Measurements from ENCODE around the gene GANC. TPM values are rescaled to one million over a fixed set of nuclear protein-coding genes. Genes with fewer than 3 reads are reported as not detected.
"Not testable (repeated sequence)": the region's sequence is repeated elsewhere in the genome, so short reads cannot be mapped to it uniquely, and the experiment has no call there.

The GANC gene
- total and polyA plus RNA-seq, 2 experiments from 2014 or later: 7.4 to 12.6 TPM

DNA sequence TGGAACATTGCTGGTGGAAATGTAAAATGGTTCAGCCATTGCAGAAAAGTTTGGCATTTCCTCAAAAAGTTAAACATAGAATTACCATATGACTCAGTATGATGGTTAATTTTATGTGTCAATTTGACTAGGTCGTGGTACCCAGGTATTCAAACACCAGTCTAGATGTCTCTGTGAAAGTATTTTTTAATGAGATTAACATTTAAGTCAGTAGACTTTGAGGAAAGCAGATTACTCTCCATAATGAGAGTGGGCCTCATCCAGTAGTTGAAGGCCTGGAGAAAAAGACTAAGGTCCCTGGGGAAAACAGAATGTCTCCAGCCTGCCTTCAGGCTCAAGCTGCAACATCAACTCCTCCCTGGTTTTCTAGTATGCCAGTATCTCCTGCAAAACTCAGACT is 42.5 kb downstream of the GANC start (continued):
- TF ChIP-seq JUNB (IDR thresholded peaks at IDR 0.05; ENCODE audit: unreplicated experiment) (no peak), NANOG (IDR thresholded peaks at IDR 0.05; ENCODE audit: borderline replicate concordance) (no peak), CREB1 (CRISPR knock-in tag; IDR thresholded peaks at IDR 0.05; ENCODE audit: low read depth) (no peak), EZH2 (IDR thresholded peaks at IDR 0.05; ENCODE audit: low read depth, unreplicated experiment) (no peak), ZNF114 (CRISPR knock-in tag; IDR thresholded peaks at IDR 0.05) (no peak), ZNF331 (CRISPR knock-in tag; IDR thresholded peaks at IDR 0.05; ENCODE audit: low read depth) (no peak), CTCF (conservative IDR thresholded peaks at IDR 0.05; ENCODE audit: low read depth in 2 of 2) (no peak), POLR2AphosphoS5 (IDR thresholded peaks at IDR 0.05; ENCODE audit: low read depth) (no peak)
- TF ChIP-seq, protein P1, sequence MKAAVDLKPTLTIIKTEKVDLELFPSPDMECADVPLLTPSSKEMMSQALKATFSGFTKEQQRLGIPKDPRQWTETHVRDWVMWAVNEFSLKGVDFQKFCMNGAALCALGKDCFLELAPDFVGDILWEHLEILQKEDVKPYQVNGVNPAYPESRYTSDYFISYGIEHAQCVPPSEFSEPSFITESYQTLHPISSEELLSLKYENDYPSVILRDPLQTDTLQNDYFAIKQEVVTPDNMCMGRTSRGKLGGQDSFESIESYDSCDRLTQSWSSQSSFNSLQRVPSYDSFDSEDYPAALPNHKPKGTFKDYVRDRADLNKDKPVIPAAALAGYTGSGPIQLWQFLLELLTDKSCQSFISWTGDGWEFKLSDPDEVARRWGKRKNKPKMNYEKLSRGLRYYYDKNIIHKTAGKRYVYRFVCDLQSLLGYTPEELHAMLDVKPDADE (IDR thresholded peaks at IDR 0.05): no peak

DNA sequence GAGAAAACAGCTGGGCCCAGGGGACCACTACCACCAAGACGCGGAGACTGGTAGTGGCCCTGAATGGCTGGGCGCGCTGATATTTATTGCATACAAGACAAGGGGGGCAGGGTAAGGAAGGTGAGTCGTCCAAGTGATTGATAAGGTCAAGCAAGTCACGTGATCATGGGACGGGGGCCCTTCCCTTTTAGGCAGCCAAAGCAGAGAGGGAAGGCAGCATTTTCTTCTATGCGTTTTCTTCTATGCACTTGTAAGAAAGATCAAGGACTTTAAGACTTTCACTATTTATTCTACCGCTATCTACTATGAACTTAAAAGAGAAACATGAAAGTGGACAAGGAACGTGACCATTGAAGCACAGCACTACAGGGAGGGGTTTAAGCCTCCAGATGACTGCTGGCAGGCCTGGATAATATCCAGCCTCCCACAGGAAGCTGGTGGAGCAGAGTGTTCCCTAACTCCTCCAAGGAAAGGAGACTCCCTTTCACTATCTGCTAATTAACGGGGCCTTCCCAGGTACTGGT is 43.3 kb downstream of the GANC start:
- not testable (repeated sequence) for H2AFZ ChIP-seq; H3K9me2 ChIP-seq (ENCODE audit: insufficient read depth); H3K9me3 Mint-ChIP-seq; H3K27me3 ChIP-seq (ENCODE audit: insufficient read depth); H3K4me3 ChIP-seq; H3K36me3 ChIP-seq (ENCODE audit: insufficient read depth); H4K20me1 ChIP-seq (replicated peaks; ENCODE audit: insufficient read depth); H3K4me3 Mint-ChIP-seq; H3K36me3 Mint-ChIP-seq (ENCODE audit: low read depth); H3K27ac Mint-ChIP-seq; H3K4me2 ChIP-seq; H3K27me3 Mint-ChIP-seq (ENCODE audit: insufficient read depth, low read depth, poor library complexity); DNase-seq (ENCODE audit: low spot score); H3K4me1 Mint-ChIP-seq; H3K79me2 ChIP-seq (replicated peaks; ENCODE audit: insufficient read depth); H3K4me1 ChIP-seq (ENCODE audit: insufficient read depth); H3K27ac ChIP-seq (ENCODE audit: low read depth); H3F3A ChIP-seq (replicated peaks; ENCODE audit: low read depth); ATAC-seq

- Histone ChIP-seq H3K9me2 (ENCODE audit: insufficient read depth) (no peaks in the 10 kb centered on the region), H3F3A (replicated peaks; ENCODE audit: low read depth) (no peaks in the 10 kb centered on the region), H3K4me2 (no peak overlapping the region), H3K4me1 (ENCODE audit: insufficient read depth) (no peaks in the 10 kb centered on the region), H3K79me2 (replicated peaks; ENCODE audit: insufficient read depth) (no peaks in the 10 kb centered on the region), H2AFZ (no peak overlapping the region), H3K27ac (ENCODE audit: low read depth) (no peak overlapping the region), H4K20me1 (replicated peaks; ENCODE audit: insufficient read depth) (no peaks in the 10 kb centered on the region), H3K4me3 (no peak overlapping the region), H3K27me3 (ENCODE audit: insufficient read depth) (no peaks in the 10 kb centered on the region), H3K36me3 (ENCODE audit: insufficient read depth) (no peaks in the 10 kb centered on the region)
- H3K36me3 Mint-ChIP-seq (ENCODE audit: low read depth): no peaks in the 10 kb centered on the region
- no peaks in the 10 kb centered on the region for H3K9me3 Mint-ChIP-seq
- DNase-seq (ENCODE audit: low spot score) (no peak), ATAC-seq (no peak)
- no peaks in the 10 kb centered on the region for H3K27me3 Mint-ChIP-seq (ENCODE audit: insufficient read depth, low read depth, poor library complexity)
- H3K27ac Mint-ChIP-seq: no peak overlapping the region
- peaks cover 4% of the 10 kb centered on the region; the same call in 2 of the 3 replicates for H3K4me1 Mint-ChIP-seq
- H3K4me3 Mint-ChIP-seq: no peak overlapping the region
- TF ChIP-seq, protein P1 (IDR thresholded peaks at IDR 0.05): no peak
- TF ChIP-seq ZNF462 (CRISPR knock-in tag; IDR thresholded peaks at IDR 0.05): no peak
- no peak for TF ChIP-seq CREB1 (CRISPR knock-in tag; IDR thresholded peaks at IDR 0.05; ENCODE audit: low read depth)
Measured at GRCh38 chr15:42319206-42319605, 46.2 kb downstream of the GANC start.

Measured in GM23338 (cell line).